ENCODE data around the gene NAALADL1. TPM values are rescaled to one million over a fixed set of nuclear protein-coding genes. Genes with fewer than 3 reads are reported as not detected.

NAALADL1 gene
- total and polyA plus RNA-seq, 7 donors = 8.8 to 73.1 (median 29.9) TPM

DNA sequence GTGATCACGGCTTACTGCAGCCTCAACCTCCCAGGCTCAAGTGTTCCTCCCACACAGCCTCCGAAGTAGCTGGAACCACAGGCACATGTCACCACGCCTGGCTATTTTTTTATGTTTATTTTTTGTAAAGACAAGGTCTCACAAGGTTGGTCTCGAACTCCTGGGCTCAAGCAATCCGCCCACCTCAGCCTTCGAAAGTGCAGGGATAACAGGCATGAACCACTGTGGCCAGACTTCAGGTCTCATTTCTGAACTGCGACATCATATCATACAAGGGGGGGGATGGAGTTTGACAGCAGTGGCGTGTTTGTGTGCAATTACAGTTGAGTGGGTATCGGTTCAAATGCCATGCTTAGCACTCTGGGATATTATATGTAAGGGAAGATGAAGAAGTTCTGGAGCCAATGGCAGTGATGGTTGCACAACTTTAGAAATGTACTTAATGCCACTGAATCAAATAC lies 6.9 kb downstream of the NAALADL1 start:
- H3K27me3 ChIP-seq = no peaks in the 10 kb centered on the region
- intact Hi-C loops (cut with DNase I) = no loop called here
- 83 to 87% methylated on average over 9 of the region's 9 CpGs for WGBS, 2 donors
- H3K27ac ChIP-seq = no peak overlapping the region
- H3K4me1 ChIP-seq = peaks cover 0 to 19% (median 15%) of the 10 kb centered on the region in 4 donors
- H3K4me3 ChIP-seq = no peak overlapping the region
- no peaks in the 10 kb centered on the region for H3K36me3 ChIP-seq
- TF ChIP-seq, protein P1, sequence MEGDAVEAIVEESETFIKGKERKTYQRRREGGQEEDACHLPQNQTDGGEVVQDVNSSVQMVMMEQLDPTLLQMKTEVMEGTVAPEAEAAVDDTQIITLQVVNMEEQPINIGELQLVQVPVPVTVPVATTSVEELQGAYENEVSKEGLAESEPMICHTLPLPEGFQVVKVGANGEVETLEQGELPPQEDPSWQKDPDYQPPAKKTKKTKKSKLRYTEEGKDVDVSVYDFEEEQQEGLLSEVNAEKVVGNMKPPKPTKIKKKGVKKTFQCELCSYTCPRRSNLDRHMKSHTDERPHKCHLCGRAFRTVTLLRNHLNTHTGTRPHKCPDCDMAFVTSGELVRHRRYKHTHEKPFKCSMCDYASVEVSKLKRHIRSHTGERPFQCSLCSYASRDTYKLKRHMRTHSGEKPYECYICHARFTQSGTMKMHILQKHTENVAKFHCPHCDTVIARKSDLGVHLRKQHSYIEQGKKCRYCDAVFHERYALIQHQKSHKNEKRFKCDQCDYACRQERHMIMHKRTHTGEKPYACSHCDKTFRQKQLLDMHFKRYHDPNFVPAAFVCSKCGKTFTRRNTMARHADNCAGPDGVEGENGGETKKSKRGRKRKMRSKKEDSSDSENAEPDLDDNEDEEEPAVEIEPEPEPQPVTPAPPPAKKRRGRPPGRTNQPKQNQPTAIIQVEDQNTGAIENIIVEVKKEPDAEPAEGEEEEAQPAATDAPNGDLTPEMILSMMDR (IDR thresholded peaks at IDR 0.05) = no peak
- TF ChIP-seq EP300 (IDR thresholded peaks at IDR 0.05) (no peak), POLR2AphosphoS5 (IDR thresholded peaks at IDR 0.05) (no peak), POLR2A (IDR thresholded peaks at IDR 0.05) (no peak)
- no peak for DNase-seq
- no peaks in the 10 kb centered on the region for H3K9me3 ChIP-seq

DNA sequence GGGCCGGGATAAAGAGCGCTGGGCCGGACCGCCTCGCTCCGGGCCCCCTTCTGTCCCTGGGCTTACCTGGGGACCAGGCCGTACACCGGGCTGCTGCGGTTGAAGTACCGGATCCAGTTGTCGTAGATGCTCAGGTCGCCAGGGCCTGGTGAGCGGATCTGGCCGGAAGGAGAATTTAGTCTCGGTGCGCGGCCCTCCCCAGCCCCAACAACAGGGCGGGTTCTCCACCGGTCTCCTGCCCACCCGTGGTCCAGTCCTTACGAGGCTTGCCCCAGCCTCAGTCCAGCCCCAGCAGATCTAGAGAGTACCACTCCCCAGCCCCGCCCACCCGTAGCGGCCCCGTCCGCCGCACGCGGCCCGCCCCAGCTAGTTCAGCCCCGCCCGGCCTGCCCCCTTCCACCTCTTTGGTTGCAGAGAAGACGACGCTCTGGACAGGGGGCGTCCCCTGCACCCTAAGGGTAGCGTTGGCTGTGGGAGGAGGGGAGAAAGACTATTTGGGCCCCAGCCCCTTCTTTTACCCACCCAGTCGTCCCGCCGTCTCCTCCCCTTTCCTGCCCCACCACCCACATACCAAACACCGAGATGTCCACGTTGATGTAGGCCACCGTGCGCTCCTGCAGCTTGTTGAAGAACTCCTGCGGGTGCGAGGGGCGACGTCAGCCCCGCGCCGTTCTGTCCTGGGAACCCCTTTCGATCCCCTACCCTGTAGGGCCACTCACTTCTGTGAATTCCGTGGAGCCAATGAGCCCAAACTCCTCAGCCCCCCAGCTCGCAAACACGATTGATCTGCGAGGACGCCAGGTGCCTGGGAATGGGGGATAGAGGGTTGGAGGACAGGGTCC lies 10.6 kb downstream of the NAALADL1 start:
- Histone ChIP-seq H3K4me3 (peak overlapping the region; percentile 46 to 60 (median 56)), H3K36me3 (peaks cover 0 to 21% (median 0%) of the 10 kb centered on the region in 4 donors), H3K9me3 (no peaks in the 10 kb centered on the region), H3K4me1 (peaks cover 0 to 23% (median 16%) of the 10 kb centered on the region in 4 donors), H3K27me3 (no peaks in the 10 kb centered on the region), H3K27ac (peak overlapping the region; percentile 55 to 60 (median 58))
- intact Hi-C loops (cut with DNase I) = no loop called here
- 24 to 51% methylated on average over 56 of the region's 56 CpGs for WGBS, 2 donors
- TF ChIP-seq POLR2A (IDR thresholded peaks at IDR 0.05) (no peak), EP300 (IDR thresholded peaks at IDR 0.05) (no peak), POLR2AphosphoS5 (IDR thresholded peaks at IDR 0.05) (no peak)
- TF ChIP-seq, protein P1 (IDR thresholded peaks at IDR 0.05) = no peak
- DNase-seq = peak; percentile 75

DNA sequence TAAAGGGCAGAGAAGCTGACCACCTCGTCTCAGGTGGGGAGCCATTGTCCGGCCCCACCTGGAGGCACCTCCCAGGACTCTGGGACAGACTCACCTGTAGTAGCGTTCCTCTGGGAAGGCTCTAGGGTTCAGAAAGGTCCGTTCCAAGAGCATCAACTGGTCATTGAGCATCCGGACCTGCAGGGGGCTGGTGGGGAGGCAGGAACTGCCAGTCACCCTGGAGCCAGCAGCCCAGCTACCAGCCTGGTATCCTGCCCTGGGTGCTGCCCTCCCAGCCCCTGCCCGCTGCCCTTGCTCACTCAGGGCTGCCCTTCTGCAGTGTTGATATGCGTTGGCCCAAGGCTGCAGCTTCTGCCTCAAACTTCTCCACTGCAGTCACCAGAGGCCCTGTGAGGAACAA lies 12.6 kb downstream of the NAALADL1 start:
- intact Hi-C loops (cut with DNase I) = no loop called here
- H3K9me3 ChIP-seq = no peaks in the 10 kb centered on the region
- no peak overlapping the region for H3K27ac ChIP-seq
- WGBS, 2 donors = 91 to 92% methylated on average over 7 of the region's 7 CpGs
- H3K4me3 ChIP-seq = no peak overlapping the region
- H3K4me1 ChIP-seq = peaks cover 0 to 36% (median 28%) of the 10 kb centered on the region in 4 donors
- no peak for DNase-seq
- H3K36me3 ChIP-seq = peaks cover 0 to 21% (median 0%) of the 10 kb centered on the region in 4 donors
- TF ChIP-seq POLR2A (IDR thresholded peaks at IDR 0.05) = no peak
- TF ChIP-seq, protein P1 (IDR thresholded peaks at IDR 0.05) = no peak
- no peak for TF ChIP-seq POLR2AphosphoS5 (IDR thresholded peaks at IDR 0.05)
- TF ChIP-seq EP300 (IDR thresholded peaks at IDR 0.05) = no peak
- no peaks in the 10 kb centered on the region for H3K27me3 ChIP-seq

DNA sequence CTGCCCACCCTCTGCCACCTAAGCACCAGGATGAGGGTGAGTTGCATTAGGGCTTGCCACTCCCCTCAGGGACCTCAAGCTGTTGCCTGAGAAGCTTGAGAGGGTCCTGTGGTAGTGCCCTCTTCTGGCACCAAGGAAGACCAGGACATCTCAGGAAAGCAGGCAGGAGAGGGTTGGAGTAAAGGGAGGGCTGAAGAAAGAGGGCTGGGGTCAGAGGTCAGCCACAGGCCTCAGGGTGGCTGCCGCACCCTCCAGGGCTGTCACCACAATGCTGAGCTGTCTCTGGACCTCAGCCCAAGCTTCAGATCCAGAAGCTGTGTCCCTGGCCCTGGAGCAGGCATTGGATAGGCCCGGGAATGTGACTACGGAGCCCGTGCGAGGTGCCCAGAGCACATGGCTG lies 13.3 kb downstream of the NAALADL1 start:
- TF ChIP-seq, protein P1 (IDR thresholded peaks at IDR 0.05) = no peak
- TF ChIP-seq POLR2A (IDR thresholded peaks at IDR 0.05) (no peak), POLR2AphosphoS5 (IDR thresholded peaks at IDR 0.05) (no peak), EP300 (IDR thresholded peaks at IDR 0.05) (no peak)
- peaks cover 0 to 21% (median 0%) of the 10 kb centered on the region in 4 donors for H3K36me3 ChIP-seq
- H3K27me3 ChIP-seq = no peaks in the 10 kb centered on the region
- H3K27ac ChIP-seq = no peak overlapping the region
- intact Hi-C loops (cut with DNase I) = no loop called here
- no peaks in the 10 kb centered on the region for H3K9me3 ChIP-seq
- H3K4me1 ChIP-seq = peaks cover 0 to 42% (median 31%) of the 10 kb centered on the region in 4 donors
- WGBS, 2 donors = 88 to 93% methylated on average over 5 of the region's 5 CpGs
- H3K4me3 ChIP-seq = no peak overlapping the region
- DNase-seq = no peak

Measured in sigmoid colon (tissue), 7 donors.